ENCODE results near the gene MYH10. TPM values are rescaled to one million over a fixed set of nuclear protein-coding genes. Genes with fewer than 3 reads are reported as not detected.

Gene MYH10
- total RNA-seq, 1 donor from 2014 or later, result 34.9 TPM

DNA sequence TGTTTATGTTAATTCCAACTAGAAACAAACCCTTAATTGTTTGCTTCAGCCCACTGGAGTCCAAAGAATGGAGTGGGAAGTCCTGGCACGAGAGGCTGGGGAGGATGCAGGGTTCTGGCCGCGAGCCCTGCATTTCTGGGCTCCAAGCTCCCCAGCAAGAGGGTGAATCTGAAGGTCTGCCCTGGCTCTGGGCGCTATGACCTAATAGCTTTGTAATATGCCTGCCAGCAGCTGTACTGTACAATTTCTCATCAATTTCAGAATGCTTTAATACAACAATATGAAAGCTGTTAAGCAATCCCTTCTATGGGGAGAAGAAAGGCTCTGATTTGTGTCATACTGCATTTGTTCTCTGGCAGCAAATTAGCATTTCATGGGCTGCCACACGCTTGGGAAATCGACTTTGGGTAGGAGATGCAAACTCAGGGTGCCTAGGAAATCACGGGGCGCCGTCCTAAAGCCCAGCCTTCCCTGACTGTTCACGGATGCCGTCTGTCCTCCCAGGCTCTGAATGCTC, 151.0 kb downstream of the MYH10 start:
- intact Hi-C loops (cut with DNase I), result no loop called here
- H3K27ac ChIP-seq, result no peak overlapping the region
- TF ChIP-seq, protein P1, sequence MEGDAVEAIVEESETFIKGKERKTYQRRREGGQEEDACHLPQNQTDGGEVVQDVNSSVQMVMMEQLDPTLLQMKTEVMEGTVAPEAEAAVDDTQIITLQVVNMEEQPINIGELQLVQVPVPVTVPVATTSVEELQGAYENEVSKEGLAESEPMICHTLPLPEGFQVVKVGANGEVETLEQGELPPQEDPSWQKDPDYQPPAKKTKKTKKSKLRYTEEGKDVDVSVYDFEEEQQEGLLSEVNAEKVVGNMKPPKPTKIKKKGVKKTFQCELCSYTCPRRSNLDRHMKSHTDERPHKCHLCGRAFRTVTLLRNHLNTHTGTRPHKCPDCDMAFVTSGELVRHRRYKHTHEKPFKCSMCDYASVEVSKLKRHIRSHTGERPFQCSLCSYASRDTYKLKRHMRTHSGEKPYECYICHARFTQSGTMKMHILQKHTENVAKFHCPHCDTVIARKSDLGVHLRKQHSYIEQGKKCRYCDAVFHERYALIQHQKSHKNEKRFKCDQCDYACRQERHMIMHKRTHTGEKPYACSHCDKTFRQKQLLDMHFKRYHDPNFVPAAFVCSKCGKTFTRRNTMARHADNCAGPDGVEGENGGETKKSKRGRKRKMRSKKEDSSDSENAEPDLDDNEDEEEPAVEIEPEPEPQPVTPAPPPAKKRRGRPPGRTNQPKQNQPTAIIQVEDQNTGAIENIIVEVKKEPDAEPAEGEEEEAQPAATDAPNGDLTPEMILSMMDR (IDR thresholded peaks at IDR 0.05), result no peak
- peak in 1 of 2 donors; percentile 21 for TF ChIP-seq POLR2AphosphoS5 (IDR thresholded peaks at IDR 0.05; ENCODE audit: insufficient read depth in 1 of 2, low read depth in 1 of 2)
- peaks cover 0 to 52% of the 10 kb centered on the region in 2 donors for H3K36me3 ChIP-seq
- H3K9me3 ChIP-seq, result no peaks in the 10 kb centered on the region
- DNase-seq (ENCODE audit: extremely low spot score in 2 of 2), result peak in 1 of 2 donors; percentile 86
- H3K4me3 ChIP-seq, result no peak overlapping the region
- H3K4me1 ChIP-seq, result no peaks in the 10 kb centered on the region
- no peaks in the 10 kb centered on the region for H3K27me3 ChIP-seq

DNA sequence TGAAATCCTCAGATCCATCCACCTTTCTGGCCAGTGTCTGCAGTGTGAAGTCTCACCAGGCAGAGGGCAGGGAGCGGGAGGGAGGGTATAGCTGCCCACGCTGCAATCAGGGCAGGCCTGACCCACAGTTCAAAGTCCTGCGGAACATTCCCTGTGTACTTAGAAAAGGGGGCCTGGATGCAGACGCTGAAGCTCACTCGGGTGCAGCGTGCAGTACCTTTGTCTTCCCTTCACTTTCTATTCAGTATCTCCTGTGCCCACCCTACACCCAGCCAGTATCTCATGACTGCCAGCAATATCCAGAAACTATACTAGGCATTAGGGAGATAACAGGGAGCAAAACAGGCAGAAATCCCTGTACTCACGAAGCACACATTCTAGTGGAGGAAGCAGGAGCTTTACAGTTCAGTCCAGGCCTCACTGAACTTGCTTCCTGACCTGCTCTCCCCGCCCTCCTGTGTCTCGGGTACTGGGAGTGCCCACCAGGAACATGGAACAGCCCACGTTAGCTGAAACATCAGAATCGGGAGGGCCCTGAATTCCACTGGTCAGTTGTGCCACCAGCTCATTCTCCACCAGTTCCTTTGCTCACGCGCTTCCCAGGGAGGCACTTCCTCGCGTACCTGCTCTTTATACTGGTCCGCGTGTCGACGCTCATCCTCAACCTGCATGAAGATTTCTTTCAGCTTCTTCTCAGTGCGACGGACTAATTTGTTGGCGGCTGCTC, 152.6 kb downstream of the MYH10 start:
- Histone ChIP-seq H3K9me3 (no peaks in the 10 kb centered on the region), H3K36me3 (peaks cover 0 to 51% of the 10 kb centered on the region in 2 donors), H3K27me3 (no peaks in the 10 kb centered on the region), H3K27ac (no peak overlapping the region), H3K4me1 (no peaks in the 10 kb centered on the region), H3K4me3 (no peak overlapping the region)
- intact Hi-C loops (cut with DNase I), result no loop called here
- DNase-seq (ENCODE audit: extremely low spot score in 2 of 2), result no peak
- TF ChIP-seq POLR2A (IDR thresholded peaks at IDR 0.05), result no peak
- TF ChIP-seq, protein P1 (IDR thresholded peaks at IDR 0.05), result no peak
- no peak for TF ChIP-seq POLR2AphosphoS5 (IDR thresholded peaks at IDR 0.05; ENCODE audit: insufficient read depth in 1 of 2, low read depth in 1 of 2)

DNA sequence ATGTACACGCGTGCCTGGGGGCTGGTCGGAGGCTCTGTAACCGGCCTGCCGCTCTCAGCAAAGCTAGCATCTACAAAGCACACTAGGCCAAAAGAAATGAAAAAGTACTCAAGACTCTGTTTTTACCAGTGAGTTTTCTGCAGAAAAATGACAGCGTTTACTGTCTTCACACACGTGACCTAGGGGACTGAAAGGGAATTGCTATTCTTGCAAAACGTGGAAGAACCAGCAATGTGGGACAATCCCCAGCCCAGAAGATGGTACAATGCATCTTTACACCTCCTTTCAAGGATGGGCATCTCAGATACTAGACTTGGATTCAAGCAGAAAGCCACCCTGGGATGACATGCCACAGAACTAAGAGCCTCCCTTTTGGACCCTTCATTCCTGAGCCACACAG, 153.4 kb downstream of the MYH10 start:
- TF ChIP-seq POLR2AphosphoS5 (IDR thresholded peaks at IDR 0.05; ENCODE audit: insufficient read depth in 1 of 2, low read depth in 1 of 2) (no peak), POLR2A (IDR thresholded peaks at IDR 0.05) (no peak)
- TF ChIP-seq, protein P1 (IDR thresholded peaks at IDR 0.05), result no peak
- H3K4me3 ChIP-seq, result no peak overlapping the region
- intact Hi-C loops (cut with DNase I), result no loop called here
- peaks cover 0 to 46% of the 10 kb centered on the region in 2 donors for H3K36me3 ChIP-seq
- no peak overlapping the region for H3K27ac ChIP-seq
- no peaks in the 10 kb centered on the region for H3K27me3 ChIP-seq
- no peaks in the 10 kb centered on the region for H3K4me1 ChIP-seq
- no peak for DNase-seq (ENCODE audit: extremely low spot score in 2 of 2)
- H3K9me3 ChIP-seq, result no peaks in the 10 kb centered on the region

DNA sequence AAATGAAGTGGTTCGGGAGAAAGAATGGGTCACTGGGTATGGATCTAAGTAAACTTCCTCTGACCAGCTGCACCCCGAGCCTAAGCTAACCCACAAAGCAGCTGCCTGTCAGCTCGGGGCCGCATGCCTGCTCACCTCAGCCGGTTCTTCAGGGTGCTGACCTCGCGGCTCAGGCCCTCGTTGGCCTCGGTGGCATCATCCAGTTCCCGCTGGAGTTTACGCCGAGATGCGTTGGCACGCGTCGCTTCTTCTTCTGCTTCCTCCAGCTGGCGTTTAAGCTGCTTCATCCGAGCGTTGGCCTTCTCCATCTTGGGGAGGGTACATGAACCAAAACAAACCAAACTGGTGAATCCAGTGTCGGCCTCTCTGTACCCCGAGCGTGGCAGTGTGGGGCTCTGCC, 153.8 kb downstream of the MYH10 start:
- DNase-seq (ENCODE audit: extremely low spot score in 2 of 2), result no peak
- Histone ChIP-seq H3K4me3 (no peak overlapping the region), H3K9me3 (no peaks in the 10 kb centered on the region), H3K36me3 (peaks cover 0 to 46% of the 10 kb centered on the region in 2 donors), H3K4me1 (no peaks in the 10 kb centered on the region), H3K27ac (no peak overlapping the region), H3K27me3 (no peaks in the 10 kb centered on the region)
- intact Hi-C loops (cut with DNase I), result no loop called here
- TF ChIP-seq POLR2A (IDR thresholded peaks at IDR 0.05) (no peak), POLR2AphosphoS5 (IDR thresholded peaks at IDR 0.05; ENCODE audit: insufficient read depth in 1 of 2, low read depth in 1 of 2) (no peak)
- TF ChIP-seq, protein P1 (IDR thresholded peaks at IDR 0.05), result no peak

DNA sequence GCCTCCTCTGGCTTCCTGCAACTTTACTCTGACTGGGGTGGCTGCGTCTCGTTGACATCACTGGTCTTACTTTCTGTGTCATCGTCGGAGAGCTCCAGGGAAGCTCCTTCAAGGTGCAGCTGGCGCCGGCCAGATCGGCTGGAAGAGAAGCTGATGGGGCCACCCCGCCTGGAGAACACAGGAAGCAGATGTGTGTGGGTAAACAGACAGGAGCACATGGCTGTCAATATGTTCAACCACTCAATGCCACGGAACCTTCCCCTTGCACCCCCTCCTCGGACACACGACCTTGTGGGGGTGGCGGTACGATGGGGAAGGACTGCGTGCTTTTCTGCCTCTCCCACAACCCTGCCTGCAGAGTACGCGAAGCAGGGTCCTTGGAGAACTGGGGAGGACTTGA, 154.7 kb downstream of the MYH10 start:
- TF ChIP-seq, protein P1 (IDR thresholded peaks at IDR 0.05), result no peak
- TF ChIP-seq POLR2A (IDR thresholded peaks at IDR 0.05), result no peak
- TF ChIP-seq POLR2AphosphoS5 (IDR thresholded peaks at IDR 0.05; ENCODE audit: insufficient read depth in 1 of 2, low read depth in 1 of 2), result no peak
- no peaks in the 10 kb centered on the region for H3K9me3 ChIP-seq
- H3K27me3 ChIP-seq, result no peaks in the 10 kb centered on the region
- no peak overlapping the region for H3K27ac ChIP-seq
- DNase-seq (ENCODE audit: extremely low spot score in 2 of 2), result no peak
- peaks cover 4% of the 10 kb centered on the region for H3K4me1 ChIP-seq
- intact Hi-C loops (cut with DNase I), result no loop called here
- H3K36me3 ChIP-seq, result peaks cover 0 to 52% of the 10 kb centered on the region in 2 donors
- no peak overlapping the region for H3K4me3 ChIP-seq
